WERI-Rb-1 (cell line): ENCODE measurements around the gene TNFAIP2.
"Not testable (repeated sequence)": the region's sequence is repeated elsewhere in the genome, so short reads cannot be mapped to it uniquely, and the experiment has no call there.

Source experiments
- DNase-seq: peaks from one replicate; pipeline ENCODE4 v3.0.0-alpha.2; 2020
- H3K27ac ChIP-seq: fragments of 250-450 bp; sonication (Bioruptor Pico); 2 replicates; pipeline ENCODE4 v1.5.1; 2020; ENCODE audit warnings: mild to moderate bottlenecking, moderate library complexity
- H3K27me3 ChIP-seq: fragments of 250-450 bp; sonication (Bioruptor Pico); 2 replicates; pipeline ENCODE4 v1.5.1; 2021; ENCODE audit warnings: mild to moderate bottlenecking, low read depth, moderate library complexity; ENCODE audit not compliant: insufficient read depth, severe bottlenecking
- H3K36me3 ChIP-seq: fragments of 250-450 bp; sonication (Bioruptor Pico); 2 replicates; pipeline ENCODE4 v1.5.1; 2020; ENCODE audit warnings: mild to moderate bottlenecking, moderate library complexity
- H3K4me3 ChIP-seq: 2 replicates; pipeline ENCODE4 v1.5.1; 2011; ENCODE audit warnings: low read depth, mild to moderate bottlenecking, control low read depth, low read length
- H3K9me3 ChIP-seq: fragments of 250-450 bp; sonication (Bioruptor Pico); 2 replicates; pipeline ENCODE4 v1.5.1; 2021; ENCODE audit warnings: mild to moderate bottlenecking, moderate library complexity; ENCODE audit not compliant: severe bottlenecking
- CTCF ChIP-seq: IDR thresholded peaks from 2 replicates; pipeline ENCODE4 v1.5.1; 2011; ENCODE audit warnings: low read depth, mild to moderate bottlenecking, control low read depth, inconsistent platforms, low read length

TNFAIP2 gene

GRCh38 chr14:103169954-103170353 is 46.7 kb downstream of the TNFAIP2 start:
- no peak for TF ChIP-seq CTCF
- DNase-seq, result no peak
- Histone ChIP-seq H3K36me3 (no peaks in the 10 kb centered on the region), H3K9me3 (peaks cover 31% of the 10 kb centered on the region), H3K4me3 (no peak overlapping the region), H3K27me3 (no peaks in the 10 kb centered on the region), H3K27ac (no peak overlapping the region)

GRCh38 chr14:103171206-103171605 is 47.9 kb downstream of the TNFAIP2 start:
- H3K4me3 ChIP-seq, DNase-seq, H3K27ac ChIP-seq, H3K36me3 ChIP-seq, H3K27me3 ChIP-seq: not testable (repeated sequence)
- H3K9me3 ChIP-seq, result peaks cover 37% of the 10 kb centered on the region

GRCh38 chr14:103172921-103173320 is 49.7 kb downstream of the TNFAIP2 start:
- no peaks in the 10 kb centered on the region for H3K27me3 ChIP-seq
- no peak for DNase-seq
- no peak overlapping the region for H3K27ac ChIP-seq
- TF ChIP-seq CTCF, result no peak
- peaks cover 37% of the 10 kb centered on the region for H3K9me3 ChIP-seq
- no peaks in the 10 kb centered on the region for H3K36me3 ChIP-seq
- H3K4me3 ChIP-seq, result no peak overlapping the region

GRCh38 chr14:103173887-103174286 is 50.6 kb downstream of the TNFAIP2 start:
- peaks cover 32% of the 10 kb centered on the region for H3K9me3 ChIP-seq
- H3K4me3 ChIP-seq, H3K27me3 ChIP-seq, DNase-seq, H3K36me3 ChIP-seq, H3K27ac ChIP-seq: not testable (repeated sequence)

- H3K27me3 ChIP-seq, DNase-seq, H3K36me3 ChIP-seq, H3K27ac ChIP-seq, H3K4me3 ChIP-seq: not testable (repeated sequence)
- peaks cover 18% of the 10 kb centered on the region for H3K9me3 ChIP-seq
Measured at GRCh38 chr14:103176176-103176575, 52.9 kb downstream of the TNFAIP2 start.

- no peak for DNase-seq
- Histone ChIP-seq H3K27ac (no peak overlapping the region), H3K36me3 (no peaks in the 10 kb centered on the region), H3K9me3 (peaks cover 18% of the 10 kb centered on the region), H3K27me3 (no peaks in the 10 kb centered on the region), H3K4me3 (no peak overlapping the region)
- TF ChIP-seq CTCF, result no peak
Measured at GRCh38 chr14:103177376-103177775, 54.1 kb downstream of the TNFAIP2 start.

- Histone ChIP-seq H3K27me3 (no peaks in the 10 kb centered on the region), H3K9me3 (peaks cover 13% of the 10 kb centered on the region), H3K36me3 (no peaks in the 10 kb centered on the region), H3K27ac (no peak overlapping the region), H3K4me3 (no peak overlapping the region)
- DNase-seq, result no peak
- TF ChIP-seq CTCF, result no peak
Measured at GRCh38 chr14:103178521-103178920, 55.3 kb downstream of the TNFAIP2 start.
